Kidney epithelial cell (primary cell): ENCODE data around the gene CALD1. TPM values are rescaled to one million over a fixed set of nuclear protein-coding genes. Genes with fewer than 3 reads are reported as not detected.

ENCODE experiments used
- DNase-seq: peaks from one replicate; pipeline ENCODE4 v3.0.0-alpha.2; 2010; ENCODE audit warnings: low read depth
- H3K27me3 ChIP-seq: 2 replicates; pipeline ENCODE4 v1.6.0; 2011; ENCODE audit warnings: low read length; ENCODE audit not compliant: control insufficient read depth, insufficient read depth
- H3K36me3 ChIP-seq: 2 replicates; pipeline ENCODE4 v1.5.1; 2011; ENCODE audit warnings: low read length; ENCODE audit not compliant: control insufficient read depth, insufficient read depth
- H3K4me3 ChIP-seq: 2 replicates; pipeline ENCODE4 v1.5.1; 2011; ENCODE audit warnings: low read depth, mild to moderate bottlenecking, control low read depth, low read length
- total RNA-seq: library from RNA; depleted of rRNA; stranded (reverse); fragments of >200 nt; gene quantifications from 2 replicates; pipeline ENCODE4 v1.2.3, GENCODE V29; 2015
- TF ChIP-seq, protein P1 (sequence below): IDR thresholded peaks from 2 replicates; pipeline ENCODE4 v1.5.1; 2011; ENCODE audit warnings: mild to moderate bottlenecking, moderate library complexity, low read length, control low read depth, inconsistent platforms; ENCODE audit not compliant: insufficient read depth, poor library complexity, severe bottlenecking

CALD1 gene
- total RNA-seq, 1 donor from 2014 or later, result 255 TPM

DNA sequence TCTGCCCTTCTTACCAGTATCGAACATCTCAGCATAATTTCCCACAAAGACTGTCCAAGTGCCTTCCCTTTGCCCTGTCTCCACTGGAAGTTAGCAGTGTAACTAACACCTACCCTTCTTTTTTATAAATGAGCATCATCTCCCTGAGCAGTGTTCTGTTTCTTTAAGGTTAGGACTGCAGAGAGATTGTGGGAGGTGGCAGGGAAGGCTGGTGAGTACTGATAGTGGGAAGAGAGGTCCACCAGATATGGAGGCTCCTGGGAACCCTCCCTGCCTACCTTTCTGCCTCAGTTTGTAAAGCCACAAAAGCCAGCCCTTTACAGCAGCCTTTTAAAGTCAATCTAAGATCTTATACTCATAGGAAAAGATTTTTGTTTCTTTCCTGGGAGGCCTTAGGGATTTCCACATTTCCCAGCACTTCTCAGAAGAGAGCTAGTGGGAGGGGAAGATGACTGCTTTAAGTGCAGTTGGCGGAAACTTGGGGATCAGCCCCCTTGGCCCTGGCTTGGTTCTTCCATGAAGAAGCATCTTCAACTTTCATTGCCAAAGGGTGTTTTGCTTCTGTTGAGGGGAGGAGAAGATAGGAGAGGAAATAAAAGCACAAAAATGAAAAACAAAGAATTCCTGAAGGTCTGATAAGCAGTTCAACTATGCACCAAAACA lies 36.6 kb upstream of the CALD1 start:
- DNase-seq, result no peak
- H3K27me3 ChIP-seq, result no peaks in the 10 kb centered on the region
- TF ChIP-seq, protein P1, sequence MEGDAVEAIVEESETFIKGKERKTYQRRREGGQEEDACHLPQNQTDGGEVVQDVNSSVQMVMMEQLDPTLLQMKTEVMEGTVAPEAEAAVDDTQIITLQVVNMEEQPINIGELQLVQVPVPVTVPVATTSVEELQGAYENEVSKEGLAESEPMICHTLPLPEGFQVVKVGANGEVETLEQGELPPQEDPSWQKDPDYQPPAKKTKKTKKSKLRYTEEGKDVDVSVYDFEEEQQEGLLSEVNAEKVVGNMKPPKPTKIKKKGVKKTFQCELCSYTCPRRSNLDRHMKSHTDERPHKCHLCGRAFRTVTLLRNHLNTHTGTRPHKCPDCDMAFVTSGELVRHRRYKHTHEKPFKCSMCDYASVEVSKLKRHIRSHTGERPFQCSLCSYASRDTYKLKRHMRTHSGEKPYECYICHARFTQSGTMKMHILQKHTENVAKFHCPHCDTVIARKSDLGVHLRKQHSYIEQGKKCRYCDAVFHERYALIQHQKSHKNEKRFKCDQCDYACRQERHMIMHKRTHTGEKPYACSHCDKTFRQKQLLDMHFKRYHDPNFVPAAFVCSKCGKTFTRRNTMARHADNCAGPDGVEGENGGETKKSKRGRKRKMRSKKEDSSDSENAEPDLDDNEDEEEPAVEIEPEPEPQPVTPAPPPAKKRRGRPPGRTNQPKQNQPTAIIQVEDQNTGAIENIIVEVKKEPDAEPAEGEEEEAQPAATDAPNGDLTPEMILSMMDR, result no peak
- no peak overlapping the region for H3K4me3 ChIP-seq
- H3K36me3 ChIP-seq, result no peaks in the 10 kb centered on the region

DNA sequence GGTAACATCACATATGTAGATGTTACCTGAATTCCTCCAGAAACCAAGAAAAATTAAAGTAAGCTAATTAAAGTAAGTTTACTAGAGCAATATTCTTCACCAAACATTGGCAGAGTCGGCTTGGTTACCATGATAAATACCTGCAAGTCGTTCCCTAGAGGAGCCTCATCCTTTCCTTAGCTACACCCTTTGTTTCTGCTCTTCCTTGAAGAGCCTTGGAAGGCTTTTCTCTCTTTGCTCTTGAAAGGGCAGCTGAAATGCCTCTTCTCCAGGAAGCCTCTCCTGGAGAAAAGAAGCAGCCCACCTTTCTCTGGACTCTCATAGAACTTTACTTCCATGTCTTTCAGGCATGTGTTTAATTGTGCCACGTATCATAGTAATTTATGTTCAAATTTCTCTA lies 34.9 kb upstream of the CALD1 start:
- TF ChIP-seq, protein P1, result no peak
- DNase-seq, result no peak
- Histone ChIP-seq H3K36me3 (no peaks in the 10 kb centered on the region), H3K4me3 (no peak overlapping the region), H3K27me3 (no peaks in the 10 kb centered on the region)

DNA sequence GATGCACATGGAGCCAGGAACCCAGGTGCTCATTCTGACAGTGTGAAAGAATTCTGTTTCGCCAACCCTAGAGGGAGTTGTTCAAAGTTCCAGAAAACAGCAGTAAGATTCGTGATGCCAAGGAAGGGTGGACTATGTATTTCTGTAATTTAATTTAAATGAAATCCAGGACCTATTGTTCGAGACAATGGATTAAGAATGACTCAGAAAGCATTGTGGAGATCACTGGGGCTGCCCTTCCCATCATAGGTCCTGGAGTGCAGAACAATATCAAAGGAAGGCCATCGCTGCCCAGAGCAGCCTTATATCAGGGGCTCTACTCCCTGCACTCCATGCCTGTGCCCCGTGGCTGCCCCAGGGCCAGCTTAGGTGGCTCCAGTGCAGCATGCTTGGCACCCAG lies 32.1 kb upstream of the CALD1 start:
- H3K36me3 ChIP-seq, result no peaks in the 10 kb centered on the region
- TF ChIP-seq, protein P1, result no peak
- no peak for DNase-seq
- no peak overlapping the region for H3K4me3 ChIP-seq
- no peaks in the 10 kb centered on the region for H3K27me3 ChIP-seq

- no peaks in the 10 kb centered on the region for H3K36me3 ChIP-seq
- H3K4me3 ChIP-seq, result no peak overlapping the region
- H3K27me3 ChIP-seq, result no peaks in the 10 kb centered on the region
- TF ChIP-seq, protein P1, result peak; percentile 79
- DNase-seq, result no peak
These were observed 29.1 kb upstream of the CALD1 start for GRCh38 chr7:134750083-134751062.

DNA sequence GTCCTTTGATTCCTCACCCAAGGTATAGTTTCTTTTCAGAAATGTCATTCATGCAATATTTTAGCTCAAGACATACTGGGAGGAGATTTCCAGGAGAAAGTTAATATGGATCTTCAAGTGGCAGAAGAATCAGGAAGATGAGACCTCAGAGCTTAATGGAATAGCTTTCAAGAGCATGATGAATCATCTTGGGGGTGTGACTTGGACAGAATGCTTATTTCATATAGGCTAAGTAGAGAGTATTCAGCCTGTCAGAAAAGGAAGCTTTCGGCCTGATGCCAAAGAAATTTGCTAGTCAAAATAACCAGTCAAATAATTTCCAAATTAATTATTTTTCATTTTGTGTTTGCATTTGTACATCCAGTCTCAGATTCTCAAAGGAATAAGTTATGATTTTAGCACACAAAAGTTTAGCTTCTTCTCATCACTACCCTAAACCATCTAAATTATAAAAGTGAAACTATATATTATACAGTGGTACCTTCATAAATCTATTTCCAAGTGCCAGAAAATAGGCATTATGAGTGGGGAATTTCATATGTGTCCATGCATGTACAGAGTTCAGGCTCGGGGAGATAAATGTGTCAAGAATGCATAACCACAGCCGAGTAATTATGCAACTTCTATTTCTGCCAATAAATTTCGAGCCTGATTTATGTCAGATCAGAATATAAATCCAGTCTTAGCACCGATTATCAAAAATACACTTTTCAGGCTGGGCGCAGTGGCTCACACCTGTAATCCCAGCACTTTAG lies 27.3 kb upstream of the CALD1 start:
- TF ChIP-seq, protein P1, result no peak
- Histone ChIP-seq H3K36me3 (no peaks in the 10 kb centered on the region), H3K4me3 (no peak overlapping the region), H3K27me3 (no peaks in the 10 kb centered on the region)
- no peak for DNase-seq
